Measurements from ENCODE around the gene ST3GAL2.

ST3GAL2 gene

GRCh38 chr16:70438969-70439862 lies at the start of gene ST3GAL2:
ST3GAL2 (minus strand) TSS chr16:70439100; CDS start chr16:70398530, 40,570 bp downstream.
- DNase-seq, result peak; percentile 81 to 96 (median 92)

GRCh38 chr16:70484867-70485266 lies 46.0 kb upstream of the ST3GAL2 start:
- DNase-seq, result no peak

DNA sequence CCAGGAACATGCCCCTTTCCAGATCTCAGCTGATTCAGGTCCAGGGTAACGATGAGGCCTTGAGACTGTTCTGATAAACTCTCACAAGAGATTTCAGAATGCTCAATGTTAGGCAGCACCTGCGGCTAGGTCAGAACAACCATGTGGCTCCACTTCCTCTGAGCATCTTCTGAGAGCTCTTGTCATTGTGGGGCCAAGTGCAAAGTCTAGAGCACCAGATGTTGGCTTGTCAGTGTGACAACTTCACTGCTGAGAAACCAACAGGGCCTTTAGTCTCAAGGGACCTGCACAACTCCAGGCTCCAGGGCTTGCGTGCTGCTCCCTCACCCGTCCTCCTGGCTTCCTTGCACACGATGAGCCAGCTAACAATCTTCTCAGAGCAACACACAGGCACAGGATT lies 44.5 kb upstream of the ST3GAL2 start:
- DNase-seq, result peak in 1 of 3 experiments; percentile 54

DNA sequence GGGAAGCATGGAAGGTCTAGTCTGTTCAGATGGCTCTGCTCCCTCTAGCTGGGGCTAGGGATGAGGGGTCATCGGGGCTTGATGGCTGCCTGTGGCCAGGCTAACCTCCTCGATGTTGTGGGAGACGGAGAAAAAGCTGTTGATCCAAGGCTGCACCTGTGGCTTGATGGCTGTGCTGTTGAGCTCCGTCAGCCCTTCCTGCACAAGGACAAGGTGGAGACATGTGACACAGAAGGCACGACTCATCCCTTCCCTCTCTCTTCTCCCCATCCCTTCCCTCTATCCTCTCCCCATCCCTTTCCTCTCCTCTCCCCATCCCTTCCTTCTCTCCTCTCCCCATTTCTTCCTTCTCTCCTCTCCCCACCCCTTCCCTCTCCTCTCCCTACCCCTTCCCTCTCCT lies 43.7 kb upstream of the ST3GAL2 start:
- DNase-seq, result no peak

GRCh38 chr16:70481929-70482536 lies 43.1 kb upstream of the ST3GAL2 start:
- DNase-seq, result no peak

DNA sequence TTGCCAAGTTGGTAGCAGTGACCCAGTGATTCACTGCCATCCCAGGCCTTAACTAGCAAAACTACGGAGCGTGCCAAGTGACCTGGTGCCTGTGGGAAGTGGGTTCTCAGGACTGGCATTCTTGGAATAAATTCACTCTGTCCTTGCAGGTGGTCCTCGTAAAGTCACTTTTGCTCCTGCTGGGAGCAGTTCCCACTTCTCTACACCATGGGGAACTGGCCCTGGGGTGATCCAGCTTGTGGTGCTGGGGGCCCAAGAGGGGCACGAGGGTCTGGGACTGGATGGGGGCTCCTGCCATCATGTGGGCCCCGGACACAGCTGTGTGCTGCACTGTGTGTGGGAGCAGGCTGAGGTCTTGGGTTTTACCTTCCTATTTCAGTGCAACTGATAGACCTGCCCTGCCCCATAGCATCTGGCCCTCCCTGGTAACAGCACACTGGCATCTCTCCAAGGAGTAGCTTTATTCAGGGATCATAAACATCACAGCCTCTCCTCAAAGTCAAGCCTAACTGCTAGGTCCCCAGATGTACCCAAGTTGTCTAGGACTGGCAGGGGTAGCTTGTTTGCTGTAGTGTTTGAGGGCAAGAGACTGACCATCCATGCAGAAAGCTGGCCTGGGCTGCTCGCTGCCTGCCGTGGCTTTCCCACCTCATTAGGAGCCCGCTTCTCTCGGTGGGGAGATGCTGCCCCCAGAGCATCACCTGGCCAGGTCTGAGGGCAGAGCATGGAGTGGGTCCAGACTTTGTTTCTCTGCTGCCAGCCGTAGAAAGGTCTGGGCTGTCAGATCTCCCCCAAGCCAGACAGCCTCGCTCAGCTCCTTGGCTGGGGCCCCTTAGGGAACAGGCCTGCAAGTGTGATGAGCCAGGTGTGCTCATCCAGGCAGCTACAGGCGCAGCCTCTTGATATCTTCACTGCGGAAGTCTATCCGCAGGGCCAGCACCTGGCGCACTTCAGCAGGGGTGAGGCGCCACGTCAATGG lies 41.5 kb upstream of the ST3GAL2 start:
- peak in 1 of 3 experiments; percentile 31 for DNase-seq

DNA sequence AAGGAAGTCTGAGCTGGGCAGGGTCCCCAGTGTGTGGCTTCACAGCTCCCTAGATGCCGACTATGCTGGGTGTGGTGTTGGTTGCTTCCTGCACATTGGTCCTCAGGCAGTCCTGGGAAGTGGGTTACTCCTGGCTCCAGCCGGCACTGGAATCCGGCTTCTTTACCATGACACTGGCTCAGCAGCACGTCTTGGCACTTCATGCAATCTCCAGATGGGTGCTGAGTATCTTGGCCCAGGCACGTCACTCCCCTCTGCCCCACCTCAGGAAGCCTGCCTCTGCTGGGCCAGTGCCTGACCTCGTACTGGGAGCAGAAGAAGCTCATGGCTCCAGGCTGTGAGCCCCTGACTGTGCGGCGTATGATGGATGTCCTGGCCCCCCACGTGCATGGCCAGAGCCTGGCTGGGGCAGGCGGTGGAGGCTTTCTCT lies 40.0 kb upstream of the ST3GAL2 start:
- DNase-seq, result no peak

DNA sequence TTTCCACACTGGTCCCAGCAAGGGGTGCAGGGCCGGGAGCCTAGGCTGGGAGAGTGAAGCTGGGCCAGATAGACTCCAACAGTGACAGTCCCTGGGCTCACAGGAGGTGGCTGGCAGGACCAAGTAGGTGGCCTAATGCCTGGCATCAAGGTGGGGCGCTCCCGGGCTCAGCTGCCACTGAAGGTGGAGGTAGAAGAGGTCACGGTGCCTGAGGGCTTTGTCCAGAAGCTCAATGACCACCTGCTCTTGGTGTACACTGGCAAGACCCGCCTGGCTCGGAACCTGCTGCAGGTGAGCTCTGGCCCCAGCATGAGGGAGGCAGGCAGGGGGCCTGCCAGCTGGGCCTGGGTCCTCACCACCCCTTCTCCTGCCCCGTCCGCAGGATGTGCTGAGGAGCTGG lies 39.3 kb upstream of the ST3GAL2 start:
- no peak for DNase-seq

GRCh38 chr16:70476272-70477020 lies 37.5 kb upstream of the ST3GAL2 start:
- DNase-seq, result no peak

DNA sequence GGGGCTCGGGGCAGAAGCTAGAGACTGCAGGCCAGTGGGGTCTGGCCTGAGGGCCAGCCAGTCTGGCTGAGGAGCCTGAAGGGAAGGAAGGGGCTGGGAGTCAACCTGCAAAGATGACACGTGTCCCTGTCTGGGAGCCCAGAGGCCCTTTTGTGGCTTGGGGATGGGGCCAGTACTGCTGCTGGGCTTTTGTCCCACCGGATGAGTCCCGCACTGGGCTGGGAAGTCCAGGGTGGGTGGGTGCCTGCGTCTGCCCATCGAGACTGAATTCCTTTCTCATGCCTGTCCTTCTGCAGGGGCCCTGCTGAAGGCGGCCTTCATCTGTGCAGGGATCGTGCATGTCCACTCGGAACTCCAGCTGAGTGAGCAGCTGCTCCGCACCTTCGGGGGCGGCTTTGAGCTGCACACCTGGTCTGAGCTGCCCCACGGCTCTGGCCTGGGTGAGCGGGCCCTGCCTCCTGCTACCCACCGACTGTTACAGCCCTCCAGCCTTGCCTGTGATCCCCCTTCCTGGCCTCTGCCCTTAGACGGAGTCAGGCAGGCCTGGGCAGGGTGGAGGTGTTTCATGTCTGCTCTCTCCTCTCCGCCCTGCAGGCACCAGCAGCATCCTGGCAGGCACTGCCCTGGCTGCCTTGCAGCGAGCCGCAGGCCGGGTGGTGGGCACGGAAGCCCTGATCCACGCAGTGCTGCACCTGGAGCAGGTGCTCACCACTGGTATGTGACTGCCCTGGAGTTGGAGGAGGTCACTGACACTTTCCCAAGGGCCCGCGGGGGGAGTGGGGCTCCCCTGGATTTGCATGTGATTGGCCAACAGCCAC lies 36.4 kb upstream of the ST3GAL2 start:
- DNase-seq, result no peak

DNA sequence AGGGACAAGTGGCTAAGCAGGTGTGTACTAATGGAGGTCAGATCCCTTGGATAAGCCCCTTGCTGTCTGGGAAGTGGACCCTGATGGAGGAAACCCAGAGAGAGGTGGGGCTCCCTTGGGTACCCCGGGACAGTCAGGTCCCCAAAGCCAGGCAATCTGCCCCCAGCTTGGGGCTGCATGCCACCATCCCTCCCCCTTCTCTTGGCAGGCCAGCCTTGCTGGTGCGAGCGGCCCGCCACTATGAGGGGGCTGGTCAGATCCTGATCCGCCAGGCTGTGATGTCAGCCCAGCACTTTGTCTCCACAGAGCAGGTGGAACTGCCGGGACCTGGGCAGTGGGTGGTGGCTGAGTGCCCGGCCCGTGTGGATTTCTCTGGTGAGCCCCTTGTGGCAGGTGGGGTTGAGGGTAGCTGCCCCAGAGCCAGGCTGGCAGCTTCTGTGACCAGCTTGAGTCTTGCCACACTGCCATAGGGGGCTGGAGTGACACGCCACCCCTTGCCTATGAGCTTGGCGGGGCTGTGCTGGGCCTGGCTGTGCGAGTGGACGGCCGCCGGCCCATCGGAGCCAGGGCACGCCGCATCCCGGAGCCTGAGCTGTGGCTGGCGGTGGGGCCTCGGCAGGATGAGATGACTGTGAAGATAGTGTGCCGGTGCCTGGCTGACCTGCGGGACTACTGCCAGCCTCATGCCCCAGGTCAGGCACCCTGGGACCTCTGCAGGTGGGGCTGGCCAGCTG lies 35.6 kb upstream of the ST3GAL2 start:
- no peak for DNase-seq

DNA sequence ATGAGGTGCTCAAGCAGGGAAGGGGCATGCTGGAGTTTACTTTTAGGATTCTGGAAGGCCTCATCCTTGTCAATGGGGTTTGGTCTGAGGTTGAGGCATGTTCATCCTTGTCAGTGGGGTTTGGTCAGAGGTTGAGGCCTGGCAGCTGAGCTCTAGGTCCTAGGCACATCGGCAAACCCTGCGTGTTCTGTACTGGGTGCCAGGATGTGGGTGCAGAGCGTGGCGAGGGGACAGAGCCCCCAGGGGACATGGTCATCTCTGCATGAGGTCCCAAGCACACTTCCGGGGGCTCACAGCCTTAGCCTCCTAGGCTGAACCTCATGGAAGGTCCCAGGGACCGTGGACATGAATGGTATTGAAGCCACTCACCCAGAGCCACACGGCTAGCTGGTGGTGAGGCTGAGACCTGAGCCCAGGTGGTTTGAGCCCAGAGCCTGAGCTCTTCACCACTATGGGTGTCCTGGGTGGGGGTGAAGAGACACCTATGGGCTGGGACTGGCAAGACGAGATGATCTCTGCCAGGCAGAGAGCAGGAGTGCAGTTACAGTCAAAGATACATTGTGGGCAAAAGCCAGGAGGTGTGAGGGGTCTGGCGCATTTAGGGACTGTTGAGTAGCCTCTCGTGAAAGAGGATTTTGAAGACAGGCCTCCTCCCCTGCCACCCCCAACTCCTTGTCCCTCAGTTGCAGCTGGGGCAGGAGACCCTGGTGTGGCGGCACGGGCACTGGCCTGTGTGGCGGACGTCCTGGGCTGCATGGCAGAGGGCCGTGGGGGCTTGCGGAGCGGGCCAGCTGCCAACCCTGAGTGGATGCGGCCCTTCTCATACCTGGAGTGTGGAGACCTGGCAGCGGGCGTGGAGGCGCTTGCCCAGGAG lies 34.8 kb upstream of the ST3GAL2 start:
- DNase-seq, result no peak

DNA sequence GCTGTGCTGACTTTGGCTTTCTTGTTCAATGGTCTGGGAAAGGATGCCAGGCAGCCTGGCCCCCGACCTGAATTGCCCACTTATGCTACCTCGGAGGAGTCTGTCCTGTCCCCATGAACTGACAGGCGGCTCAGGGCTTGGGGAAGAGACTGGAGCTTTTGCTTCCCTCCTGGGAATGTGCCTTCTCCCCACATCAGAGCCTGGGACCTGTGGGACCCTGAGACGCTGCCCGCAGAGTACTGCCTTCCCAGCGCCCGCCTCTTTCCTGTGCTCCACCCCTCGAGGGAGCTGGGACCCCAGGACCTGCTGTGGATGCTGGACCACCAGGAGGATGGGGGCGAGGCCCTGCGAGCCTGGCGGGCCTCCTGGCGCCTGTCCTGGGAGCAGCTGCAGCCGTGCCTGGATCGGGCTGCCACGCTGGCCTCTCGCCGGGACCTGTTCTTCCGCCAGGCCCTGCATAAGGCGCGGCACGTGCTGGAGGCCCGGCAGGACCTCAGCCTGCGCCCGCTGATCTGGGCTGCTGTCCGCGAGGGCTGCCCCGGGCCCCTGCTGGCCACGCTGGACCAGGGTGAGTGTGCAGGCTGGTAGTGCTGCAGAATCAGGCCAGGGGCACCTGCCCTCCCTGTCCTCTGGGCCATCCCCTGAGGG lies 34.0 kb upstream of the ST3GAL2 start:
- DNase-seq, result no peak

- no peak for DNase-seq
These were observed 32.0 kb upstream of the ST3GAL2 start for GRCh38 chr16:70470927-70471341.

DNA sequence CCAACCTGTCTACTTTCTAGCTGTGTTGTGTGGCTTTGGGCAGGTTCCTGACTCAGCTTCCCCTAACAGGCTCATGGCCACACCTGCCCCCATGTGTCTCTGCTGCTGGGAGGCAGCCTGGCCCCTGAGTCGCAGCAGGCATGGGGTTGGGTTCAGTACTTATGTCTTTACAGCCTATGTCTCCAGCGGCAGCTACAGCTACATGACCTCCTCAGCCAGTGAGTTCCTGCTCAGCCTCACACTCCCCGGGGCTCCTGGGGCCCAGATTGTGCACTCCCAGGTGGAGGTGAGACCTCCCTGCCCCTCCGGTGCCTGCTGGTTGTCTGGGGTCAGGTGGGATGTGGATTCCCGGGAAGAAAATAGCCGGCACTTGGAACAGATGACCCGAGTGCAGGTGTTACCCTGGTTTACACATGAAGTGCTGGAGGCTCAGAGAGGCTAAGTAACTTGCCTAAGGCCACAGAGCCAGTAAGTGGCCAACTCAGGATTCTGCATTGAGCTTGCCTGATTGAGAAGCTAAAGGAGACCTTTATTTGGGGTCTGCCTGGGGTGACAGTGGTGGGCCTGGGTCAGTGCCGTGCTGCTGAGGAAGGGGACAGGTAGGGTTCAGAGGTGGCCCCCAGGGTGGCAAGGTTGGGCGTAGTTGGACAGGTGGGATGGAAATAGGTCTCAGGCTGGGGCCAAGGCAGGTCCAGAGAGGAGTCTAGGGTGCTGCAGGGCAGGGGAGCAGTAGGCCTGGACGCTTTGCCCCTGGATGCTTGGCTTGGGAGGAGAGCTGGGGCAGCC lies 31.4 kb upstream of the ST3GAL2 start:
- DNase-seq, result no peak

GRCh38 chr16:70468776-70469525 lies 30.1 kb upstream of the ST3GAL2 start:
- no peak for DNase-seq

DNA sequence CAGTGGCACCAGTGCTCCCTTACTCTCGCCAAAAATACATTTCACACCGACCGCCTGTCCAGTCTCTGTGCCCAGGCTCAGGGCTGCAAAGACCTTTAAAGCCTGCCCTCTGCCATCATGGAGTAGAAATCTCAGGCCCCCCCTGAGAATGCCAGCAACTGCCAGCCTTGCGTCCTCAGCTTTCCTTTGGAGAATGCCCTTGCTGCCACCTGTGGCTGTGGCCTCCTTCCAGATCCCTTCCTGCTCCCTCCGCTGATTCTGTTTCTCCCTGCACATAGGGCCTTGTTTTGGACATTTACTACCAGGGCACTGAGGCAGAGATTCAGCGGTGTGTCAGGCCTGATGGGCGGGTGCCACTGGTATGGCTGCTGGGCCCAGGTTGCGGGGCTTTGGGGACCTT lies 28.7 kb upstream of the ST3GAL2 start:
- DNase-seq, result no peak
